ENCODE results near the gene ATP5F1E.
A peak's percentile ranks its signal among the peaks of the same experiment; 100 is the strongest.
"Not testable (repeated sequence)": the region's sequence is repeated elsewhere in the genome, so short reads cannot be mapped to it uniquely, and the experiment has no call there.

ATP5F1E gene

GRCh38 chr20:59015812-59016711 is 16.1 kb downstream of the ATP5F1E start:
- Histone ChIP-seq H3K27me3 (no peaks in the 10 kb centered on the region), H3K4me1 (peaks cover 0 to 12% (median 7%) of the 10 kb centered on the region in 4 donors), H3K4me3 (no peak overlapping the region), H3K36me3 (no peaks in the 10 kb centered on the region), H3K27ac (no peak overlapping the region), H3K9me3 (no peaks in the 10 kb centered on the region)
- intact Hi-C loops (cut with DNase I; ENCODE audit: low total_unique reads): no loop called here
- no peak for DNase-seq
- TF ChIP-seq CTCF (IDR thresholded peaks at IDR 0.05): no peak

- Histone ChIP-seq H3K36me3 (no peaks in the 10 kb centered on the region), H3K27ac (no peak overlapping the region), H3K9me3 (no peaks in the 10 kb centered on the region), H3K4me1 (peaks cover 0 to 19% (median 13%) of the 10 kb centered on the region in 4 donors), H3K4me3 (no peak overlapping the region), H3K27me3 (no peaks in the 10 kb centered on the region)
- intact Hi-C loops (cut with DNase I; ENCODE audit: low total_unique reads): no loop called here
- TF ChIP-seq CTCF (IDR thresholded peaks at IDR 0.05): no peak
- no peak for DNase-seq
Observed at GRCh38 chr20:59015411-59015810, 16.7 kb downstream of the ATP5F1E start.

- Histone ChIP-seq H3K27ac (peak overlapping the region in 1 of 2 donors; percentile 10), H3K4me1 (peaks cover 0 to 25% (median 15%) of the 10 kb centered on the region in 4 donors), H3K4me3 (no peak overlapping the region), H3K27me3 (no peaks in the 10 kb centered on the region), H3K9me3 (no peaks in the 10 kb centered on the region), H3K36me3 (no peaks in the 10 kb centered on the region)
- no peak for DNase-seq
- intact Hi-C loops (cut with DNase I; ENCODE audit: low total_unique reads): no loop called here
- TF ChIP-seq CTCF (IDR thresholded peaks at IDR 0.05): no peak
Observed at GRCh38 chr20:59014680-59015389, 17.3 kb downstream of the ATP5F1E start.

- Histone ChIP-seq H3K9me3 (no peaks in the 10 kb centered on the region), H3K4me1 (peaks cover 0 to 28% (median 15%) of the 10 kb centered on the region in 4 donors), H3K27me3 (no peaks in the 10 kb centered on the region), H3K4me3 (no peak overlapping the region), H3K27ac (peak overlapping the region in 1 of 2 donors; percentile 10), H3K36me3 (no peaks in the 10 kb centered on the region)
- intact Hi-C loops (cut with DNase I; ENCODE audit: low total_unique reads): no loop called here
- no peak for DNase-seq
- TF ChIP-seq CTCF (IDR thresholded peaks at IDR 0.05): no peak
Observed at GRCh38 chr20:59013959-59014608, 18.1 kb downstream of the ATP5F1E start.

- TF ChIP-seq CTCF (IDR thresholded peaks at IDR 0.05): no peak
- Histone ChIP-seq H3K4me3 (no peak overlapping the region), H3K27me3 (no peaks in the 10 kb centered on the region), H3K27ac (no peak overlapping the region), H3K4me1 (peaks cover 0 to 28% (median 15%) of the 10 kb centered on the region in 4 donors), H3K9me3 (no peaks in the 10 kb centered on the region), H3K36me3 (no peaks in the 10 kb centered on the region)
- intact Hi-C loops (cut with DNase I; ENCODE audit: low total_unique reads): no loop called here
- DNase-seq: no peak
Observed at GRCh38 chr20:59013031-59013951, 18.8 kb downstream of the ATP5F1E start.

GRCh38 chr20:59011874-59012157 is 20.3 kb downstream of the ATP5F1E start:
- intact Hi-C loops (cut with DNase I; ENCODE audit: low total_unique reads); H3K4me3 ChIP-seq; H3K36me3 ChIP-seq; DNase-seq; H3K27me3 ChIP-seq; H3K9me3 ChIP-seq: not testable (repeated sequence)
- H3K4me1 ChIP-seq: peaks cover 0 to 38% (median 19%) of the 10 kb centered on the region in 4 donors
- H3K27ac ChIP-seq: peak overlapping the region; percentile 46 to 66

Data from tibial artery (tissue), 4 donors.